HEK293 (cell line): ENCODE results near the gene SCYL1.

Source experiments
- CTCF ChIA-PET: fragments of 350-600 bp; formaldehyde crosslinking; extraction: SDS; loops from one replicate; lab custom pipeline; 2021; ENCODE audit warnings: antibody characterized with exemption; lab: Yijun Ruan, JAX
- POLR2A ChIA-PET: fragments of 300-600 bp; formaldehyde crosslinking; extraction: SDS; loops from one replicate; lab custom pipeline; 2020; ENCODE audit warnings: antibody characterized with exemption, inconsistent platforms; lab: Yijun Ruan, JAX
- H3K27ac ChIP-seq: fragments of 200-500 bp; sonication (Bioruptor generic); 2 replicates; pipeline ENCODE4 v1.5.1; 2014; ENCODE audit warnings: low read depth, low read length, control low read depth, inconsistent platforms; ENCODE audit errors: extremely low read depth
- H3K36me3 ChIP-seq, 2 experiments: fragments of 200-500 bp in 1 of 2; sonication (Bioruptor generic) in 1 of 2; 1 replicate in 1 of 2; 2 replicates in 1 of 2; pipeline ENCODE4 v1.5.1; 2014 to 2017; ENCODE audit warnings: inconsistent platforms in 2 of 2, low read length in 2 of 2; ENCODE audit not compliant: control insufficient read depth in 2 of 2, insufficient read depth in 1 of 2
- H3K4me1 ChIP-seq: fragments of 200-500 bp; sonication (Bioruptor generic); 2 replicates; pipeline ENCODE4 v1.5.1; 2014; ENCODE audit warnings: mild to moderate bottlenecking, low read length, inconsistent platforms; ENCODE audit not compliant: control insufficient read depth, insufficient read depth
- H3K4me3 ChIP-seq: 2 replicates; pipeline ENCODE4 v1.5.1; 2011; ENCODE audit warnings: low read depth, mild to moderate bottlenecking, control low read depth, low read length, moderate library complexity
- H3K9me3 ChIP-seq: fragments of 200-500 bp; sonication (Bioruptor generic); 2 replicates; pipeline ENCODE4 v1.5.1; 2014; ENCODE audit warnings: low read depth, low read length, inconsistent platforms; ENCODE audit not compliant: control insufficient read depth, insufficient read depth
- BCL11A ChIP-seq: fragments of 450-650 bp; formaldehyde crosslinking; IDR thresholded peaks from 2 replicates; pipeline ENCODE4 v1.5.1; 2016; ENCODE audit warnings: low read depth, missing biosample characterization, missing genetic modification characterization
- SCRT1 ChIP-seq: fragments of 450-650 bp; formaldehyde crosslinking; IDR thresholded peaks from 2 replicates; pipeline ENCODE4 v1.5.1; 2016; ENCODE audit warnings: missing biosample characterization, missing genetic modification characterization, borderline replicate concordance
- SETDB1 ChIP-seq: IDR thresholded peaks from one replicate; pipeline ENCODE4 v1.6.1; 2017; ENCODE audit warnings: mild to moderate bottlenecking, low read length, moderate library complexity, mixed read lengths; ENCODE audit not compliant: insufficient read length
- SP2 ChIP-seq: fragments of 450-650 bp; formaldehyde crosslinking; IDR thresholded peaks from 2 replicates; pipeline ENCODE4 v1.5.1; 2016; ENCODE audit warnings: missing biosample characterization, missing genetic modification characterization
- TCF7L2 ChIP-seq: IDR thresholded peaks from 2 replicates; pipeline ENCODE4 v1.6.1; 2011; ENCODE audit warnings: low read depth, mild to moderate bottlenecking, inconsistent platforms, low read length, moderate library complexity, borderline replicate concordance
- ZNF138 ChIP-seq: fragments of 450-650 bp; formaldehyde crosslinking; IDR thresholded peaks from 2 replicates; pipeline ENCODE4 v1.5.1; 2016; ENCODE audit warnings: missing biosample characterization, missing genetic modification characterization, borderline replicate concordance
- ZNF155 ChIP-seq: fragments of 450-650 bp; formaldehyde crosslinking; IDR thresholded peaks from 2 replicates; pipeline ENCODE4 v1.5.1; 2016; ENCODE audit warnings: missing biosample characterization, missing genetic modification characterization
- ZNF16 ChIP-seq: fragments of 450-650 bp; formaldehyde crosslinking; IDR thresholded peaks from 2 replicates; pipeline ENCODE4 v1.5.1; 2016; ENCODE audit warnings: low read depth, missing biosample characterization, missing genetic modification characterization
- ZNF169 ChIP-seq: fragments of 450-650 bp; formaldehyde crosslinking; IDR thresholded peaks from 2 replicates; pipeline ENCODE4 v1.5.1; 2016; ENCODE audit warnings: missing biosample characterization, missing genetic modification characterization
- ZNF202 ChIP-seq: fragments of 450-650 bp; formaldehyde crosslinking; IDR thresholded peaks from 2 replicates; pipeline ENCODE4 v1.5.1; 2016; ENCODE audit warnings: missing biosample characterization, missing genetic modification characterization, borderline replicate concordance
- ZNF248 ChIP-seq: fragments of 450-650 bp; formaldehyde crosslinking; IDR thresholded peaks from 2 replicates; pipeline ENCODE4 v1.5.1; 2017; ENCODE audit warnings: missing biosample characterization, missing genetic modification characterization
- ZNF416 ChIP-seq: fragments of 450-650 bp; formaldehyde crosslinking; IDR thresholded peaks from 2 replicates; pipeline ENCODE4 v1.5.1; 2016; ENCODE audit warnings: missing biosample characterization, missing genetic modification characterization
- ZNF426 ChIP-seq: fragments of 450-650 bp; formaldehyde crosslinking; IDR thresholded peaks from 2 replicates; pipeline ENCODE4 v1.5.1; 2017; ENCODE audit warnings: missing biosample characterization, missing genetic modification characterization, mild to moderate bottlenecking, inconsistent platforms, moderate library complexity
- ZNF549 ChIP-seq: fragments of 450-650 bp; IDR thresholded peaks from 2 replicates; pipeline ENCODE4 v1.5.1; 2018; ENCODE audit warnings: missing biosample characterization, missing genetic modification characterization, mild to moderate bottlenecking, inconsistent platforms, moderate library complexity
- ZNF585B ChIP-seq: fragments of 450-650 bp; formaldehyde crosslinking; IDR thresholded peaks from 2 replicates; pipeline ENCODE4 v1.5.1; 2016; ENCODE audit warnings: missing biosample characterization, missing genetic modification characterization
- TF ChIP-seq, protein P1 (sequence below): fragments of 450-650 bp; formaldehyde crosslinking; IDR thresholded peaks from 2 replicates; pipeline ENCODE4; 2016; ENCODE audit warnings: missing biosample characterization, missing genetic modification characterization
- TF ChIP-seq, protein P2 (sequence below): fragments of 450-650 bp; formaldehyde crosslinking; IDR thresholded peaks from 2 replicates; pipeline ENCODE4 v1.5.1; 2016; ENCODE audit warnings: missing biosample characterization, missing genetic modification characterization, low read depth
- TF ChIP-seq, protein P3 (sequence below): fragments of 450-650 bp; formaldehyde crosslinking; IDR thresholded peaks from 2 replicates; pipeline ENCODE4 v1.5.1; 2017; ENCODE audit warnings: missing biosample characterization, missing genetic modification characterization
- TF ChIP-seq, protein P4 (sequence below): fragments of 450-650 bp; formaldehyde crosslinking; IDR thresholded peaks from 2 replicates; pipeline ENCODE4 v1.5.1; 2017; ENCODE audit warnings: missing biosample characterization, missing genetic modification characterization
- TF ChIP-seq, protein P5 (sequence below): fragments of 450-650 bp; formaldehyde crosslinking; IDR thresholded peaks from 2 replicates; pipeline ENCODE4 v1.5.1; 2016; ENCODE audit warnings: missing biosample characterization, missing genetic modification characterization

Gene SCYL1

DNA sequence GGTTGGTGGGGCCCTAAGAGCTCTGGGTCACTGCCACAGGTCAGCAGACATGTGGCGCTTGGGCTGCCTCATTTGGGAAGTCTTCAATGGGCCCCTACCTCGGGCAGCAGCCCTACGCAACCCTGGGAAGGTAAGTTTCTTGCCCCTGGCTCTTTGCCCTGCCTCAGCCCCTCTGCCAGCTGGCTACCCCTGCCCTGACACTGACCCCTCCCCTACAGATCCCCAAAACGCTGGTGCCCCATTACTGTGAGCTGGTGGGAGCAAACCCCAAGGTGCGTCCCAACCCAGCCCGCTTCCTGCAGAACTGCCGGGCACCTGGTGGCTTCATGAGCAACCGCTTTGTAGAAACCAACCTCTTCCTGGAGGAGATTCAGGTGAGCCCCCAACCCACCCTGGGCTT, 1.9 kb downstream of the SCYL1 start:
- ChIA-PET CTCF (interaction anchor here (0.7 to 2.5 kb wide), 3 partner anchors 25 to 96 kb away, joined by 3 to 11 read pairs (median 4); no protein-coding TSS in a partner anchor), POLR2A (interaction anchor here (1.0 to 1.2 kb wide), 3 partner anchors 12 to 43 kb away, joined by 3 to 6 read pairs (median 4); partner anchors contain the start of gene ZNRD2)
- Histone ChIP-seq H3K9me3 (no peaks in the 10 kb centered on the region), H3K4me3 (no peak overlapping the region), H3K27ac (no peak overlapping the region), H3K4me1 (peaks cover 4% of the 10 kb centered on the region; the same call in 1 of the 2 replicates), H3K36me3 (peaks cover 0 to 58% of the 10 kb centered on the region in 2 experiments; a peak in 1 of 3 replicates)
- TF ChIP-seq, protein P1, sequence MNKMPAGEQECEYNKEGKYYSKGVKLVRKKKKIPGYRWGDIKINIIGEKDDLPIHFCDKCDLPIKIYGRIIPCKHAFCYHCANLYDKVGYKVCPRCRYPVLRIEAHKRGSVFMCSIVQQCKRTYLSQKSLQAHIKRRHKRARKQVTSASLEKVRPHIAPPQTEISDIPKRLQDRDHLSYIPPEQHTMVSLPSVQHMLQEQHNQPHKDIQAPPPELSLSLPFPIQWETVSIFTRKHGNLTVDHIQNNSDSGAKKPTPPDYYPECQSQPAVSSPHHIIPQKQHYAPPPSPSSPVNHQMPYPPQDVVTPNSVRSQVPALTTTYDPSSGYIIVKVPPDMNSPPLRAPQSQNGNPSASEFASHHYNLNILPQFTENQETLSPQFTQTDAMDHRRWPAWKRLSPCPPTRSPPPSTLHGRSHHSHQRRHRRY (tag by site-specific recombination): no peak
- TF ChIP-seq SCRT1 (tag by site-specific recombination): no peak
- no peak for TF ChIP-seq TCF7L2
- no peak for TF ChIP-seq ZNF248 (tag by site-specific recombination)
- no peak for TF ChIP-seq ZNF549 (tag by site-specific recombination)
- TF ChIP-seq ZNF416 (tag by site-specific recombination): no peak

DNA sequence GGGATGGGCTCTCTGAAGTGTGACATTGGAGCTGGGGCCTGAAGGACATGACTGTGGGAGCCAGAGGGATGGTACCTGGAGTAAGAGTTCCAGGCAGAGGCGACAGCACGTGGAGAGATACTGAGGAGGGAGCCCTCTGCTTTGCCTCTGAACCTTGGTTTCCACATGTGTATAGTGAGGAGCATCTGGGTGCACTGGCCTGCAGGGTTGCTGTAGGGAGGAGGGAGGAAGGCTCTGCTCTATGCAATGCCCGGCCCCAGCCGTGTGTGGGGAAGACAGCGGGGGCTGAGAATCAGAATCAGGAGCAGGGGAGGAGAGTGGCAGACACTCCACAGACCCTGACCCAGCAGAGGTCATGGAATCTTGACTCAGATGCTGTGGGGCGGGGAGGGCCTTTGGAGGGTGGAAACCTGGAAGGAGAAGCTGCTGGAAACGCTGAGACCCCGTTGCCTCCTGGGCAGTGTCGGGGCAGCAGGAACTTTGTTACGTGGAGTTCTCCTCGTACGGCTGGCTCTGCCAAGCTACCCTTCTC, 4.0 kb downstream of the SCYL1 start:
- CTCF ChIA-PET: interaction anchor here (3.4 kb wide), 1 partner anchor 12 kb away, joined by 21 read pairs; no protein-coding TSS in a partner anchor

More for the DNA sequence above, 4.0 kb downstream of the SCYL1 start:
- POLR2A ChIA-PET: interaction anchor here (0.6 to 3.0 kb wide), 5 partner anchors 11 to 217 kb away, joined by 3 to 12 read pairs (median 6); no protein-coding TSS in a partner anchor
- H3K36me3 ChIP-seq: peaks cover 6 to 75% of the 10 kb centered on the region in 2 experiments; a peak in 2 of 3 replicates
- no peaks in the 10 kb centered on the region for H3K9me3 ChIP-seq
- TF ChIP-seq, protein P2, sequence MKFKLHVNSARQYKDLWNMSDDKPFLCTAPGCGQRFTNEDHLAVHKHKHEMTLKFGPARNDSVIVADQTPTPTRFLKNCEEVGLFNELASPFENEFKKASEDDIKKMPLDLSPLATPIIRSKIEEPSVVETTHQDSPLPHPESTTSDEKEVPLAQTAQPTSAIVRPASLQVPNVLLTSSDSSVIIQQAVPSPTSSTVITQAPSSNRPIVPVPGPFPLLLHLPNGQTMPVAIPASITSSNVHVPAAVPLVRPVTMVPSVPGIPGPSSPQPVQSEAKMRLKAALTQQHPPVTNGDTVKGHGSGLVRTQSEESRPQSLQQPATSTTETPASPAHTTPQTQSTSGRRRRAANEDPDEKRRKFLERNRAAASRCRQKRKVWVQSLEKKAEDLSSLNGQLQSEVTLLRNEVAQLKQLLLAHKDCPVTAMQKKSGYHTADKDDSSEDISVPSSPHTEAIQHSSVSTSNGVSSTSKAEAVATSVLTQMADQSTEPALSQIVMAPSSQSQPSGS (tag by site-specific recombination): no peak
- TF ChIP-seq ZNF16 (tag by site-specific recombination) (no peak), ZNF426 (tag by site-specific recombination) (no peak), ZNF155 (tag by site-specific recombination) (no peak), ZNF169 (tag by site-specific recombination) (no peak), ZNF585B (tag by site-specific recombination) (no peak), ZNF549 (tag by site-specific recombination) (no peak), ZNF138 (tag by site-specific recombination) (no peak), SETDB1 (no peak), ZNF202 (tag by site-specific recombination) (no peak), SP2 (tag by site-specific recombination) (no peak), BCL11A (tag by site-specific recombination) (no peak), SCRT1 (tag by site-specific recombination) (no peak)
- TF ChIP-seq, protein P3, sequence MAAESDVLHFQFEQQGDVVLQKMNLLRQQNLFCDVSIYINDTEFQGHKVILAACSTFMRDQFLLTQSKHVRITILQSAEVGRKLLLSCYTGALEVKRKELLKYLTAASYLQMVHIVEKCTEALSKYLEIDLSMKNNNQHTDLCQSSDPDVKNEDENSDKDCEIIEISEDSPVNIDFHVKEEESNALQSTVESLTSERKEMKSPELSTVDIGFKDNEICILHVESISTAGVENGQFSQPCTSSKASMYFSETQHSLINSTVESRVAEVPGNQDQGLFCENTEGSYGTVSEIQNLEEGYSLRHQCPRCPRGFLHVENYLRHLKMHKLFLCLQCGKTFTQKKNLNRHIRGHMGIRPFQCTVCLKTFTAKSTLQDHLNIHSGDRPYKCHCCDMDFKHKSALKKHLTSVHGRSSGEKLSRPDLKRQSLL (tag by site-specific recombination): no peak
- TF ChIP-seq, protein P4, sequence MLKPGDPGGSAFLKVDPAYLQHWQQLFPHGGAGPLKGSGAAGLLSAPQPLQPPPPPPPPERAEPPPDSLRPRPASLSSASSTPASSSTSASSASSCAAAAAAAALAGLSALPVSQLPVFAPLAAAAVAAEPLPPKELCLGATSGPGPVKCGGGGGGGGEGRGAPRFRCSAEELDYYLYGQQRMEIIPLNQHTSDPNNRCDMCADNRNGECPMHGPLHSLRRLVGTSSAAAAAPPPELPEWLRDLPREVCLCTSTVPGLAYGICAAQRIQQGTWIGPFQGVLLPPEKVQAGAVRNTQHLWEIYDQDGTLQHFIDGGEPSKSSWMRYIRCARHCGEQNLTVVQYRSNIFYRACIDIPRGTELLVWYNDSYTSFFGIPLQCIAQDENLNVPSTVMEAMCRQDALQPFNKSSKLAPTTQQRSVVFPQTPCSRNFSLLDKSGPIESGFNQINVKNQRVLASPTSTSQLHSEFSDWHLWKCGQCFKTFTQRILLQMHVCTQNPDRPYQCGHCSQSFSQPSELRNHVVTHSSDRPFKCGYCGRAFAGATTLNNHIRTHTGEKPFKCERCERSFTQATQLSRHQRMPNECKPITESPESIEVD (tag by site-specific recombination): no peak
- TF ChIP-seq, protein P5, sequence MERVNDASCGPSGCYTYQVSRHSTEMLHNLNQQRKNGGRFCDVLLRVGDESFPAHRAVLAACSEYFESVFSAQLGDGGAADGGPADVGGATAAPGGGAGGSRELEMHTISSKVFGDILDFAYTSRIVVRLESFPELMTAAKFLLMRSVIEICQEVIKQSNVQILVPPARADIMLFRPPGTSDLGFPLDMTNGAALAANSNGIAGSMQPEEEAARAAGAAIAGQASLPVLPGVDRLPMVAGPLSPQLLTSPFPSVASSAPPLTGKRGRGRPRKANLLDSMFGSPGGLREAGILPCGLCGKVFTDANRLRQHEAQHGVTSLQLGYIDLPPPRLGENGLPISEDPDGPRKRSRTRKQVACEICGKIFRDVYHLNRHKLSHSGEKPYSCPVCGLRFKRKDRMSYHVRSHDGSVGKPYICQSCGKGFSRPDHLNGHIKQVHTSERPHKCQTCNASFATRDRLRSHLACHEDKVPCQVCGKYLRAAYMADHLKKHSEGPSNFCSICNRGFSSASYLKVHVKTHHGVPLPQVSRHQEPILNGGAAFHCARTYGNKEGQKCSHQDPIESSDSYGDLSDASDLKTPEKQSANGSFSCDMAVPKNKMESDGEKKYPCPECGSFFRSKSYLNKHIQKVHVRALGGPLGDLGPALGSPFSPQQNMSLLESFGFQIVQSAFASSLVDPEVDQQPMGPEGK (tag by site-specific recombination): no peak
- TF ChIP-seq, all 188 proteins: peak for 0
- peaks cover 4% of the 10 kb centered on the region; the same call in 1 of the 2 replicates for H3K4me1 ChIP-seq
- H3K4me3 ChIP-seq: no peak overlapping the region
- H3K27ac ChIP-seq: no peak overlapping the region
